Thyroid gland (tissue), 4 donors: ENCODE data around the gene COIL.

Source experiments
- CTCF ChIP-seq, 6 experiments: fragments of 200-600 bp in 3 of 6; fragments of 450-650 bp in 3 of 6; sonication (generic) in 3 of 6; IDR thresholded peaks; one replicate each; pipeline ENCODE4 v1.5.1; 2016 to 2019; ENCODE audit warnings: antibody characterized with exemption in 6 of 6, mild to moderate bottlenecking in 2 of 6, inconsistent platforms in 1 of 6, moderate library complexity in 1 of 6
- POLR2A ChIP-seq, 2 donors: fragments of 450-650 bp; IDR thresholded peaks; one replicate each; pipeline ENCODE4 v1.6.1; 2017; ENCODE audit warnings: antibody characterized with exemption in 2 of 2, mild to moderate bottlenecking in 2 of 2, moderate library complexity in 1 of 2

GRCh38 chr17:56943505-56944125 lies 17.2 kb downstream of the COIL start:
- no peak for TF ChIP-seq CTCF (IDR thresholded peaks at IDR 0.05)
- TF ChIP-seq POLR2A (IDR thresholded peaks at IDR 0.05) = no peak
